ENCODE results near the gene GXYLT2.
A peak's percentile ranks its signal among the peaks of the same experiment; 100 is the strongest.

The GXYLT2 gene

GRCh38 chr3:72890166-72890925 lies 2.5 kb downstream of the GXYLT2 start:
- no peaks in the 10 kb centered on the region for H3K36me3 ChIP-seq (ENCODE audit: control insufficient read depth in 2 of 2, insufficient read depth in 1 of 2, low read length in 2 of 2)
- peaks cover 16% of the 10 kb centered on the region for H3K4me1 ChIP-seq (ENCODE audit: control insufficient read depth, insufficient read depth, low read length)
- no peak overlapping the region; the same call in 1 of the 2 replicates for H3K27ac ChIP-seq (ENCODE audit: extremely low read depth, low read depth, low read length)
- ChIA-PET POLR2A (no interaction called here), CTCF (interaction anchor here (0.7 to 2.7 kb wide), 2 partner anchors 24 to 39 kb away, joined by 3 to 12 read pairs; no protein-coding TSS in a partner anchor)
- H3K9me3 ChIP-seq (ENCODE audit: control insufficient read depth, insufficient read depth, low read depth, low read length) = no peaks in the 10 kb centered on the region
- 0 out of 2 replicates have a peak, but pooled peaks have one; percentile 13 for TF ChIP-seq ZNF664 (tag by site-specific recombination; IDR thresholded peaks at IDR 0.05)
- TF ChIP-seq ZBTB20 (tag by site-specific recombination; IDR thresholded peaks at IDR 0.05) = peak; percentile 81
- no peak for TF ChIP-seq REST (tag by site-specific recombination; IDR thresholded peaks at IDR 0.05)
- no peak overlapping the region for H3K4me3 ChIP-seq (ENCODE audit: low read depth, low read length)

- CTCF ChIA-PET = interaction anchor here (0.7 to 2.7 kb wide), 3 partner anchors 40 to 1162 kb away, joined by 6 to 12 read pairs (median 6); no protein-coding TSS in a partner anchor
- TF ChIP-seq OSR2 (tag by site-specific recombination; IDR thresholded peaks at IDR 0.05) (peak; percentile 39; the same call in 1 of the 2 replicates), SETDB1 (IDR thresholded peaks at IDR 0.05; ENCODE audit: insufficient read length, low read length) (no peak), ZNF600 (tag by site-specific recombination; IDR thresholded peaks at IDR 0.05) (peak; percentile 99), ZNF248 (tag by site-specific recombination; IDR thresholded peaks at IDR 0.05) (no peak), ZNF146 (tag by site-specific recombination; IDR thresholded peaks at IDR 0.05) (no peak), ZNF707 (tag by site-specific recombination; IDR thresholded peaks at IDR 0.05) (no peak), ZXDB (tag by site-specific recombination; IDR thresholded peaks at IDR 0.05) (peak; percentile 71), ZNF202 (tag by site-specific recombination; IDR thresholded peaks at IDR 0.05; ENCODE audit: borderline replicate concordance) (no peak), ZNF24 (tag by site-specific recombination; IDR thresholded peaks at IDR 0.05) (0 out of 2 replicates have a peak, but pooled peaks have one; percentile 69), ZNF488 (tag by site-specific recombination; IDR thresholded peaks at IDR 0.05) (no peak), ZNF513 (tag by site-specific recombination; IDR thresholded peaks at IDR 0.05) (peak; percentile 85), PRDM6 (tag by site-specific recombination; IDR thresholded peaks at IDR 0.05) (peak; percentile 88), ZNF184 (tag by site-specific recombination; IDR thresholded peaks at IDR 0.05) (no peak), ZNF2 (tag by site-specific recombination; IDR thresholded peaks at IDR 0.05) (no peak), ZNF629 (tag by site-specific recombination; IDR thresholded peaks at IDR 0.05) (peak; percentile 70), PRDM1 (tag by site-specific recombination; IDR thresholded peaks at IDR 0.05) (peak; percentile 76), AEBP2 (tag by site-specific recombination; IDR thresholded peaks at IDR 0.05; ENCODE audit: borderline replicate concordance) (no peak), ZNF645 (tag by site-specific recombination; IDR thresholded peaks at IDR 0.05) (no peak)
Measured at GRCh38 chr3:72891053-72891855, 3.4 kb downstream of the GXYLT2 start.

More at GRCh38 chr3:72891053-72891855, 3.4 kb downstream of the GXYLT2 start:
- POLR2A ChIA-PET = interaction anchor here (1.8 kb wide), 1 partner anchor 16 kb away, joined by 4 read pairs; no protein-coding TSS in a partner anchor
- peak overlapping the region; percentile 63 for H3K27ac ChIP-seq (ENCODE audit: extremely low read depth, low read depth, low read length)
- no peak overlapping the region; the same call in 1 of the 2 replicates for H3K4me3 ChIP-seq (ENCODE audit: low read depth, low read length)
- H3K9me3 ChIP-seq (ENCODE audit: control insufficient read depth, insufficient read depth, low read depth, low read length) = no peaks in the 10 kb centered on the region
- no peaks in the 10 kb centered on the region for H3K36me3 ChIP-seq (ENCODE audit: control insufficient read depth in 2 of 2, insufficient read depth in 1 of 2, low read length in 2 of 2)
- H3K4me1 ChIP-seq (ENCODE audit: control insufficient read depth, insufficient read depth, low read length) = peaks cover 16% of the 10 kb centered on the region

Data from HEK293 (cell line).